GM12892 (cell line): ENCODE data around the gene CUEDC2.

Experiments used
- POLR2A ChIP-seq: IDR thresholded peaks from 2 replicates; pipeline ENCODE4 v1.6.1; 2011; ENCODE audit warnings: low read depth, low read length, control low read depth
- POLR2AphosphoS5 ChIP-seq: IDR thresholded peaks from 2 replicates; pipeline ENCODE4 v1.6.1; 2011; ENCODE audit warnings: low read depth, low read length, control low read depth
- TAF1 ChIP-seq: IDR thresholded peaks from 2 replicates; pipeline ENCODE4 v1.6.1; 2011; ENCODE audit warnings: low read depth, mild to moderate bottlenecking, control low read depth, low read length, borderline replicate concordance

DNA sequence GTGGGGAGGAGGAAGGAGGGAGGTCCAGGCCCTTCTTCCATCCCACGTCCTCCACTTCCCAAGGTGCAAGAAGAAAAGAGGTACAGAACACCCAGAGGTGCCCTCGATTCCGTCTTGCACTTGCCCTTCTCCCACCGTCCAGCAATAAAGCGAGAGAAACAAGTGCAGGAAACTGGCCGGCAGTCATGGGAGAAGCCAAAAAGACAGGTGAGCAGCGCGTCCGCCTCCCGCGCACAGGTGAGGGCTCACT lies 17.7 kb upstream of the CUEDC2 start:
- TF ChIP-seq POLR2A, result no peak
- TF ChIP-seq POLR2AphosphoS5, result no peak
- no peak for TF ChIP-seq TAF1
